Measurements from ENCODE around the gene CR1.

DNA sequence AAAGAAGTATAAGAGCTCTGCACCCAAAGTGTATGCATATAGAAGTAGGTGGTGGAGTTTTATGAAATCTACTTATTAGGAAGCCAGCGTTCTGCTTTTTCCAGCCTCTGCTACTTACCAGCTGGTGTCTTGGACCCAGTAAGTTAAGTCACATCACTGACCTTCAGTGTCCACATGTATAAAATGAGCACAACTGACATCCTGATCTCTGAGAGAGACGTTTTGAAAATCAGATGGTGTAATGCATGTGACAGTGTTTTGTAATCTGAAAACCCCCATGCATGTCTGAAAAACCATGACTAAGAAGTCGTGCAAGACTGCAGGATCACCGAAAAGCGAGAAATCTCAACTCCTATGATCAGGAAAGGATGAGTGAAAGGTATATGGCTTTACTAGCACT lies 2.0 kb downstream of the CR1 start:
- TF ChIP-seq POLR2A (IDR thresholded peaks at IDR 0.05; ENCODE audit: borderline replicate concordance, extremely low read depth, insufficient read depth, insufficient read length): no peak
- TF ChIP-seq ELF1 (IDR thresholded peaks at IDR 0.05; ENCODE audit: borderline replicate concordance, low read depth): no peak
- TF ChIP-seq, protein P1, sequence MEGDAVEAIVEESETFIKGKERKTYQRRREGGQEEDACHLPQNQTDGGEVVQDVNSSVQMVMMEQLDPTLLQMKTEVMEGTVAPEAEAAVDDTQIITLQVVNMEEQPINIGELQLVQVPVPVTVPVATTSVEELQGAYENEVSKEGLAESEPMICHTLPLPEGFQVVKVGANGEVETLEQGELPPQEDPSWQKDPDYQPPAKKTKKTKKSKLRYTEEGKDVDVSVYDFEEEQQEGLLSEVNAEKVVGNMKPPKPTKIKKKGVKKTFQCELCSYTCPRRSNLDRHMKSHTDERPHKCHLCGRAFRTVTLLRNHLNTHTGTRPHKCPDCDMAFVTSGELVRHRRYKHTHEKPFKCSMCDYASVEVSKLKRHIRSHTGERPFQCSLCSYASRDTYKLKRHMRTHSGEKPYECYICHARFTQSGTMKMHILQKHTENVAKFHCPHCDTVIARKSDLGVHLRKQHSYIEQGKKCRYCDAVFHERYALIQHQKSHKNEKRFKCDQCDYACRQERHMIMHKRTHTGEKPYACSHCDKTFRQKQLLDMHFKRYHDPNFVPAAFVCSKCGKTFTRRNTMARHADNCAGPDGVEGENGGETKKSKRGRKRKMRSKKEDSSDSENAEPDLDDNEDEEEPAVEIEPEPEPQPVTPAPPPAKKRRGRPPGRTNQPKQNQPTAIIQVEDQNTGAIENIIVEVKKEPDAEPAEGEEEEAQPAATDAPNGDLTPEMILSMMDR (IDR thresholded peaks at IDR 0.05 in 2 of 3, conservative IDR thresholded peaks at IDR 0.05 in 1 of 3; ENCODE audit: borderline replicate concordance in 1 of 3, insufficient read depth in 1 of 3, low read depth in 2 of 3, low read length in 2 of 3): no peak
- TF ChIP-seq, protein P2, sequence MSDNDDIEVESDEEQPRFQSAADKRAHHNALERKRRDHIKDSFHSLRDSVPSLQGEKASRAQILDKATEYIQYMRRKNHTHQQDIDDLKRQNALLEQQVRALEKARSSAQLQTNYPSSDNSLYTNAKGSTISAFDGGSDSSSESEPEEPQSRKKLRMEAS (IDR thresholded peaks at IDR 0.05): no peak
- TF ChIP-seq POLR2AphosphoS5 (IDR thresholded peaks at IDR 0.05; ENCODE audit: low read depth, low read length): no peak
- TF ChIP-seq CBX3 (IDR thresholded peaks at IDR 0.05; ENCODE audit: low read depth): no peak
- TF ChIP-seq ZFX (IDR thresholded peaks at IDR 0.05): no peak
- no peak for TF ChIP-seq SIN3A (IDR thresholded peaks at IDR 0.05; ENCODE audit: low read depth)
- TF ChIP-seq CEBPB (IDR thresholded peaks at IDR 0.05; ENCODE audit: low read depth): no peak
- TF ChIP-seq, protein P3, sequence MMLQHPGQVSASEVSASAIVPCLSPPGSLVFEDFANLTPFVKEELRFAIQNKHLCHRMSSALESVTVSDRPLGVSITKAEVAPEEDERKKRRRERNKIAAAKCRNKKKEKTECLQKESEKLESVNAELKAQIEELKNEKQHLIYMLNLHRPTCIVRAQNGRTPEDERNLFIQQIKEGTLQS (IDR thresholded peaks at IDR 0.05): no peak
- no peak for TF ChIP-seq JUND (IDR thresholded peaks at IDR 0.05)
- no peak for TF ChIP-seq YY1 (IDR thresholded peaks at IDR 0.05; ENCODE audit: extremely low read depth, insufficient replicate concordance, low read depth, low read length)

Measured in HCT116 (cell line).